GM12865 (cell line): ENCODE measurements around the gene NCOA5.

Experiments used
- DNase-seq: peaks from one replicate; pipeline ENCODE4 v3.0.0; 2010; ENCODE audit warnings: low read depth
- H3K4me3 ChIP-seq: 2 replicates; pipeline ENCODE4 v1.5.1; 2011; ENCODE audit warnings: mild to moderate bottlenecking, low read depth, low read length, control low read depth
- CTCF ChIP-seq: IDR thresholded peaks from 2 replicates; pipeline ENCODE4 v1.5.1; 2011; ENCODE audit warnings: low read length, control low read depth, low read depth, inconsistent platforms; ENCODE audit not compliant: insufficient read depth; ENCODE audit errors: missing control alignments

NCOA5 gene

GRCh38 chr20:46023999-46024398 lies 65.8 kb downstream of the NCOA5 start:
- no peak for TF ChIP-seq CTCF
- H3K4me3 ChIP-seq: no peak overlapping the region
- DNase-seq: no peak

GRCh38 chr20:46023148-46023484 lies 66.6 kb downstream of the NCOA5 start:
- TF ChIP-seq CTCF: no peak
- no peak overlapping the region for H3K4me3 ChIP-seq
- no peak for DNase-seq

- DNase-seq: peak; percentile 71
- peak; percentile 85 for TF ChIP-seq CTCF
- H3K4me3 ChIP-seq: no peak overlapping the region; the same call in 1 of the 2 replicates
Observed at GRCh38 chr20:46022411-46023147, 67.2 kb downstream of the NCOA5 start.

- peak overlapping the region; percentile 36 for H3K4me3 ChIP-seq
- DNase-seq: peak; percentile 51
- TF ChIP-seq CTCF: no peak
Observed at GRCh38 chr20:46021361-46022359, 68.1 kb downstream of the NCOA5 start.

GRCh38 chr20:46020555-46020954 lies 69.2 kb downstream of the NCOA5 start:
- no peak overlapping the region for H3K4me3 ChIP-seq
- DNase-seq: no peak
- no peak for TF ChIP-seq CTCF

- no peak for DNase-seq
- no peak for TF ChIP-seq CTCF
- no peak overlapping the region for H3K4me3 ChIP-seq
Observed at GRCh38 chr20:46018611-46019010, 71.2 kb downstream of the NCOA5 start.
